Hepatocyte (in vitro differentiated cells): ENCODE measurements around the gene ANXA9. TPM values are rescaled to one million over a fixed set of nuclear protein-coding genes. Genes with fewer than 3 reads are reported as not detected.

Experiments used
- DNase-seq: peaks from one replicate; pipeline ENCODE4 v3.0.0-alpha.2; 2016; ENCODE audit warnings: low spot score
- H2AFZ ChIP-seq: fragments of 200-600 bp; sonication (generic); 2 replicates; pipeline ENCODE4 v1.6.0; 2016; ENCODE audit warnings: antibody characterized with exemption, mild to moderate bottlenecking
- H3K27ac ChIP-seq: fragments of 200-600 bp; sonication (generic); 2 replicates; pipeline ENCODE4 v1.5.1; 2016; ENCODE audit warnings: mild to moderate bottlenecking
- H3K27me3 ChIP-seq: fragments of 200-600 bp; sonication (generic); 2 replicates; pipeline ENCODE4 v1.6.1; 2016
- H3K36me3 ChIP-seq: fragments of 200-600 bp; sonication (generic); replicated peaks from 2 replicates; pipeline ENCODE4 v1.5.1; 2016; ENCODE audit warnings: low read depth; ENCODE audit not compliant: insufficient read depth
- H3K4me1 ChIP-seq: fragments of 200-600 bp; sonication (generic); 2 replicates; pipeline ENCODE4 v1.5.1; 2016; ENCODE audit warnings: mild to moderate bottlenecking, moderate library complexity; ENCODE audit not compliant: insufficient read depth
- H3K4me2 ChIP-seq: fragments of 200-600 bp; sonication (generic); 2 replicates; pipeline ENCODE4 v1.6.0; 2016
- H3K4me3 ChIP-seq: fragments of 200-600 bp; sonication (generic); 2 replicates; pipeline ENCODE4 v1.5.1; 2016; ENCODE audit warnings: mild to moderate bottlenecking
- H3K79me2 ChIP-seq: fragments of 200-600 bp; sonication (generic); 2 replicates; pipeline ENCODE4 v1.6.0; 2017; ENCODE audit warnings: mild to moderate bottlenecking
- H3K9me2 ChIP-seq: fragments of 200-600 bp; sonication (generic); replicated peaks from 2 replicates; pipeline ENCODE4 v1.6.0; 2017; ENCODE audit warnings: mild to moderate bottlenecking; ENCODE audit not compliant: insufficient read depth
- H3K9me3 ChIP-seq: fragments of 200-600 bp; sonication (generic); 2 replicates; pipeline ENCODE4 v1.5.1; 2016; ENCODE audit warnings: low read depth, mild to moderate bottlenecking
- H4K20me1 ChIP-seq: fragments of 200-600 bp; sonication (generic); 2 replicates; pipeline ENCODE4 v1.6.0; 2016; ENCODE audit warnings: mild to moderate bottlenecking; ENCODE audit not compliant: insufficient read depth, poor library complexity, severe bottlenecking
- CTCF ChIP-seq: fragments of 200-600 bp; sonication (generic); IDR thresholded peaks from 2 replicates; pipeline ENCODE4 v1.5.1; 2016; ENCODE audit warnings: antibody characterized with exemption, mild to moderate bottlenecking; ENCODE audit not compliant: poor library complexity
- EZH2 ChIP-seq: fragments of 200-600 bp; sonication (generic); IDR thresholded peaks from 2 replicates; pipeline ENCODE4 v1.6.1; 2016; ENCODE audit warnings: antibody characterized with exemption, mild to moderate bottlenecking, borderline replicate concordance
- EZH2phosphoT487 ChIP-seq: fragments of 200-600 bp; sonication (generic); IDR thresholded peaks from one replicate; pipeline ENCODE4 v1.6.1; 2018; ENCODE audit warnings: antibody characterized with exemption, mild to moderate bottlenecking, low read depth, moderate library complexity; ENCODE audit not compliant: unreplicated experiment, severe bottlenecking
- WGBS: methylation state at CpG from one replicate; pipeline ENCODE4 v1.1.6; 2016; ENCODE audit warnings: low lambda C conversion rate; ENCODE audit errors: missing lambda C conversion rate; 5-methylcytosine and 5-hydroxymethylcytosine counted together
- polyA plus RNA-seq: library from polyadenylated mRNA; unstranded; fragments of >200 nt; fragmentation: Nextera tagmentation; extraction: Ambion mirVana; gene quantifications from 2 replicates; pipeline ENCODE4 v1.2.1, GENCODE V29; 2016
- total RNA-seq: library from RNA; depleted of rRNA; stranded (reverse); fragments of >200 nt; gene quantifications from 2 replicates; pipeline ENCODE4 v1.2.3, GENCODE V29; 2014

Gene ANXA9
- total and polyA plus RNA-seq, 2 experiments from 2014 or later = 7.9 to 8.8 TPM

- H3K9me3 ChIP-seq = no peaks in the 10 kb centered on the region
- peaks cover 25% of the 10 kb centered on the region for H3K79me2 ChIP-seq
- peaks cover 24% of the 10 kb centered on the region for H3K4me1 ChIP-seq
- H3K9me2 ChIP-seq = no peaks in the 10 kb centered on the region
- H3K27me3 ChIP-seq = no peaks in the 10 kb centered on the region
- no peaks in the 10 kb centered on the region for H4K20me1 ChIP-seq
- H3K4me3 ChIP-seq = no peak overlapping the region
- no peak overlapping the region for H3K27ac ChIP-seq
- H3K36me3 ChIP-seq = no peaks in the 10 kb centered on the region
- no peak for DNase-seq
- 98% methylated on average over 2 of the region's 2 CpGs for WGBS
- H2AFZ ChIP-seq = no peak overlapping the region
- TF ChIP-seq EZH2 = no peak
- TF ChIP-seq EZH2phosphoT487 = no peak
- TF ChIP-seq CTCF = no peak
- no peak overlapping the region for H3K4me2 ChIP-seq
Measured at GRCh38 chr1:150999926-151000325, 17.8 kb downstream of the ANXA9 start.

- no peak overlapping the region for H3K27ac ChIP-seq
- TF ChIP-seq CTCF (no peak), EZH2phosphoT487 (no peak), EZH2 (no peak)
- H3K4me1 ChIP-seq = peaks cover 29% of the 10 kb centered on the region
- H3K36me3 ChIP-seq = no peaks in the 10 kb centered on the region
- H2AFZ ChIP-seq = no peak overlapping the region
- H4K20me1 ChIP-seq = no peaks in the 10 kb centered on the region
- H3K9me3 ChIP-seq = no peaks in the 10 kb centered on the region
- no peaks in the 10 kb centered on the region for H3K9me2 ChIP-seq
- DNase-seq = no peak
- WGBS = 95% methylated on average over 3 of the region's 3 CpGs
- no peak overlapping the region for H3K4me3 ChIP-seq
- no peaks in the 10 kb centered on the region for H3K27me3 ChIP-seq
- no peak overlapping the region for H3K4me2 ChIP-seq
- peaks cover 30% of the 10 kb centered on the region for H3K79me2 ChIP-seq
Measured at GRCh38 chr1:151000408-151000807, 18.3 kb downstream of the ANXA9 start.

- Histone ChIP-seq H2AFZ (no peak overlapping the region), H3K4me1 (peaks cover 31% of the 10 kb centered on the region), H3K27me3 (no peaks in the 10 kb centered on the region), H3K9me2 (no peaks in the 10 kb centered on the region), H3K4me2 (no peak overlapping the region), H3K36me3 (no peaks in the 10 kb centered on the region), H4K20me1 (no peaks in the 10 kb centered on the region), H3K27ac (no peak overlapping the region), H3K4me3 (no peak overlapping the region), H3K9me3 (no peaks in the 10 kb centered on the region), H3K79me2 (peaks cover 35% of the 10 kb centered on the region)
- 91% methylated on average over 4 of the region's 4 CpGs for WGBS
- DNase-seq = no peak
- TF ChIP-seq CTCF (no peak), EZH2 (no peak), EZH2phosphoT487 (no peak)
Measured at GRCh38 chr1:151001602-151002001, 19.5 kb downstream of the ANXA9 start.

GRCh38 chr1:151002051-151002450 lies 20.0 kb downstream of the ANXA9 start:
- no peaks in the 10 kb centered on the region for H3K9me2 ChIP-seq
- 91% methylated on average over 3 of the region's 3 CpGs for WGBS
- no peak overlapping the region for H2AFZ ChIP-seq
- H3K36me3 ChIP-seq = no peaks in the 10 kb centered on the region
- H3K79me2 ChIP-seq = peaks cover 35% of the 10 kb centered on the region
- no peak overlapping the region for H3K4me2 ChIP-seq
- no peak overlapping the region for H3K4me3 ChIP-seq
- peaks cover 34% of the 10 kb centered on the region for H3K4me1 ChIP-seq
- no peak for DNase-seq
- no peaks in the 10 kb centered on the region for H3K9me3 ChIP-seq
- no peaks in the 10 kb centered on the region for H4K20me1 ChIP-seq
- H3K27me3 ChIP-seq = no peaks in the 10 kb centered on the region
- H3K27ac ChIP-seq = no peak overlapping the region
- TF ChIP-seq EZH2phosphoT487 (no peak), EZH2 (no peak), CTCF (no peak)
